GM11168 (cell line): ENCODE measurements around the gene RPL10A.

ENCODE experiments used
- in situ Hi-C: fragments of 300-500 bp; cut with MboI; formaldehyde crosslinking; loops from one replicate; pipeline ENCODE4 v1.12.0; 2022; ENCODE audit warnings: low sequenced_read_pairs; ENCODE audit not compliant: unreplicated experiment

The RPL10A gene

DNA sequence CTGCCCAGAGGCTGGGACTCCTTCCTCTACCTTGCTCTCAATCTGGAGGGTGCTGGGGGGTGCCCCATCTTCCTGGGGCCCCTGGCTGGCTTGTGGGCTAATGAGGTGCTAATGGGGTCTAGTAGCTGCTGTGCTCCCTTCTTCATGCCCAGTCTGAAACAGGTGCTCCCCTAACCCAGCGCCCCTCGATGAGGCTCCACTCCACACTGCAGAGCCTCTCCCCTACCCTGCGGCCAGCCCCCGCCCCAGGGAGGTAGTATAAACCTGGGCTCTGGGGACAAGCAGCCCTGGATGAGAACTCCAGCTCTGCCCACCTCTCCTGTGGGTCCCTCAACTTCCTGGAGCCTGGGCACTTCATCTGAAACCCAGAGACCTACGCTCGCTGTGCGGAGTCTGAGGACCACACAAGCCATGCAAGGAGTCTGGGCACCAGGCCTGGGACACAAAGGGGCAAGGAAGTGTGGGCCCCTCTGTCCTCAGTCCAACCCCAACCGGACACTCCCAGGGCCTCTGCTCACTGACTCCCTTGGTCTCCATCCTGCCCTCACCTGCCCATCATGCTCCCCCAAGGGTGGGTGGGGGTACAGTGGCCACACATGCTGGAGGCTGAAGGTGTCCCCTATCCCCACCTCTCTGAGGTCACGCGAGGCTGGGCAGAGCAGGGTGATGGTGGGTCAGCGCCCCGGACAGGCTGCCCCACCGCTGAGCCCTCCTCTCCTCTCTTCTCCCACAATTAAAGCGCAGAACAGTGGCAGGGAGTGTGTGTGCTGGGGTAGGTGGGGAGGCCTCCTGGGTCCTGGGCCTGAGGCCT, 6.1 kb downstream of the RPL10A start:
- in situ Hi-C loops, result no loop called here

DNA sequence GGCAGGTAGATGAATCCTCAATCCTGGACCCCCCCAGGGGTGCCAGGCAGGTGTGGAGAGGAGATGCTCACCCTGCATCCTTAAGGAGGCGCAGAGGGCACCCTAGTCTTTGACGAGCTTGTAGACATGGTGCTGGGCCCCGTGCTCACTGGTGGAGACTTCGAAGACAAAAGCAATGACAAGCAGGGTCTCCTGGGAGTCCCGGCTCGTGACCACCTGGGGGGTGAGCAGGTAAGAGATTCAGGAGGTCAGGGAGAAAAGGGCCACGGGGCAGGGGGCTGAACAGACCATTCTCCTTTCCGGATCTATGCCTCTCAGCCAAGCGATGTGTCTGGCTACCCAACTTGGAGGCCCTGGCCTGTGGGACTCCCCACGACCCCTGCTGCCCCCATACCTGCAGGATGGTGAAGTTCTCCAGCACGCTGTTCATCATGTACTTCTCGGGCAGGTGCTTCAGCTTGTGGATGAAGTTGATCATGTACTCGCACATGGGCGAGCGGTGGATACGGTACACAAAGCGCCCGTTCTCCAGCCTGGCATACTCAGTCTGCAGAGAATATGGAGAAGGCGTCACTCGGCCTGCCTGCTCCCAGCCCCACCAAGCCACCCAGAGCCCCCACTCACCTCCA, 6.9 kb downstream of the RPL10A start:
- in situ Hi-C loops, result no loop called here

DNA sequence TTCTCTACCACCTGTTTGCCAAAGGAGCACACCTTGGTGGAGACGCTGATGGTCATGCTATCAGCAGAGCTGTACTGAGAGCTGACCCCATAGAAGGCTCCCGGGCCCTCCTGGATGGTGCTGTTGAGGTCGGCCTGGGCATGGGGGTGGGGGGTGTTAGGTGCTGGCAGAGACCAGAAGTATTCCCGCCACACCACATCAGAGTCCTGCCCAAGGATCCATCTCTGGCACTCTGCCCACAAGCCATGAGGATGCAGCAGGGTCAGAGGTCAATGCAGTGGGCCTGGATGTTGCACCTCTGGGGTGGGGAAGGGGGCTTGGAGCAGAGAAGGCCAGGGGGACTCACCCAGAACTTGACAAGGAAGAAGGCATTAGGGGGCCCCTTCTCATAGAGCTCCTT, 7.4 kb downstream of the RPL10A start:
- in situ Hi-C loops, result no loop called here

DNA sequence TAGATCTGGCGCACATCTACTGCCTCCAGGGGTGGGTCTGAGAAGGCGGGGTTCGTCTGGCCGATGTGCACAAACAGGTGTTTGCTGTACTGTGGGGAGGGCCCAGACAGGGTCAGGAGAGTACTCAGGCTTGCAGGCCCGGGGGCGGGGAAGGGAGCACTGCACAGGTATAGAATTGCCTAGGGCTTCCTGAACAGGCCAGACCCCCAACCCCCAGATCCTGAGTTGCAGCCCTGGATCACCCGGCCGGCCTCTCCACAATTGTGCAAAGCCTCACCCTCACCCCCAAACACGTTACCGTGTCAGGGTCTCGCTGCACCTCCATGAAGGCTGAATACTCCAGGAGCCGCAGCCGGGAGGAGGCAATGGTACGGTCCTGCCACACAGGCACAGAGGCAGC, 7.8 kb downstream of the RPL10A start:
- in situ Hi-C loops, result no loop called here

DNA sequence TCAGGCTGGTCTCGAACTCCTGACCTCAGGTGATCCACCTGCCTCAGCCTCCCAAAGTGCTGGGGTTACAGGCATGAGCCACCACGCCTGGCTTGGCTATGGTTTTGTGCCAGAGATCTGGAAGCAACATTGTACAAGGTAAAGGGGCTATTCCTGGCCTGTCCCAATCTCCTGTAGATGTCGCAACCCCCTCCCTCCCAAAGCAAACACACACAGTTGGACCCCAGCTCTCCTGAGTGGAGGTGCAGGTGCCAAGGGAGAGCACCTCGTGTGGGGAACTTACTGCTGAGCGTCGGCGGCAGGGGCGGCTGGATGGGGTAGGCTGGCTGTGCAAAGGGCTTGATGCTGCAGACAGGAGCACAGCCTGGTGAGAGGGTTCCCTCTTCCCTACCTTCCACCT, 8.8 kb downstream of the RPL10A start:
- in situ Hi-C loops, result no loop called here

DNA sequence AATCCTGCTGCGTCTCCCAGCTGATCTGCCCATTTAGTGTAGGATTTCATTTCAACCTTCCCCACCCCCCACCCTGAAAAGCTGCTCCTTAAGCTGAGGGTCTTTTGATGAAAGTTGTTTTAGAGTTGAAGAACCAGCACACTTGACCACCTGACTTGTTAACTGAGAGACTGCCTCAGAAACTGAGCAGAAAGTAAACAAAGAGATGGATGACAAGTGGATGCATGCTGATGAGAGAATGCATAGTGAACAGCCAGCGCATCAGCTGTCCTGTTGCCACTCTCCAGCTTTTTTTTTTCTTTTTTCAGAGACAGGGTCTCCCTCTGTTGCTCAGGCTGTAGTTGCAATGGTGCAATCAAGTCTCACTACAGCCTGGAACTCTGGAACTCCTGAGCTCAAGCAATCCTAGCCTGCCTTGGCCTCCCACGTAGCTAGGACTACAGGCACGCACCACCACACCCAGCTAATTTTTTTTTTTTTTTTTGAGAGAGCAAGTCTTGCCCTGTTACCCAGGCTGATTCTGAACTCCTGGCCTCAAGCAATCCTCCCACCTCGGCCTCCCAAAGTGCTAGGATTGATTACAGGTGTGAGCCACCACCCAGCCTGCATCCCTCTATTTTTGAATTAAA, 9.5 kb downstream of the RPL10A start:
- in situ Hi-C loops, result no loop called here

DNA sequence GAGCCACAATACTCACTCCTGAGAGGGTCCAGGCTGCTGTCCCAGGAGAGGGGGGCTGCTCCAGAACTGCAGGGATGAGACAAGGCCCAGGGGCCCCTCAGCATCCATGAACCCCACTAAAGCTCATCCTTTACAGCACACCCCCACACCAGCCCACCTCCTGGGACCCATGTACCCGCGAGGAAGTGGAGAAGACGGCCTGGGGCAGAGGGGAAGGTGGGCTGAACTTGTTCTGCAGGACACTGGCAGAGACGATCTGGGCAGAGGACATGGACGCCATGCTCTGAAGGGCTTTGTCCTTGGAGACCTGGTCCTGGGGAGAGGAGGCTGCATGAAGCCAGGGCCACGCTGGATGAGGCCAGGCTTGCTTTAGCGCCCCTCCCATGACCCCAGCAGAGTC, 10.1 kb downstream of the RPL10A start:
- in situ Hi-C loops, result no loop called here

DNA sequence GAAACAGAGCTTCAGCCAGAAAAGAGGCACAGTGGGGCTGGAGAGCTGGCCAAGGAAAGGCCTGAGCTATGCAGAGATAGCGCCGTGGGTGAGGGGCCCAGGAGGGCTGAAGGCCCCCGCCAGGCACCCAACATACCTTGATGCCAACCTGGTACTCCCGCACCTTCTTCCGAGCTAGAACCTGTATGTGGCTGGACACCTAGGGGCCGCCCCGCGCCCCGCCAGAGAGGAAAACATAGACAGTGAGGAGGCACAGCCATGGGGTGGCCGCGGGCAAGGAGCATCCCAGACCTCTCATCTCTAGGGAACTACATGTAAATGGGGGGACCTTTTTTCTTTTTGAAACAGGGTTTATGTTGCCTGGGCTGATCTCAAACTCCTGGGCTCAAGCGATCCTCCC, 12.0 kb downstream of the RPL10A start:
- in situ Hi-C loops, result no loop called here

DNA sequence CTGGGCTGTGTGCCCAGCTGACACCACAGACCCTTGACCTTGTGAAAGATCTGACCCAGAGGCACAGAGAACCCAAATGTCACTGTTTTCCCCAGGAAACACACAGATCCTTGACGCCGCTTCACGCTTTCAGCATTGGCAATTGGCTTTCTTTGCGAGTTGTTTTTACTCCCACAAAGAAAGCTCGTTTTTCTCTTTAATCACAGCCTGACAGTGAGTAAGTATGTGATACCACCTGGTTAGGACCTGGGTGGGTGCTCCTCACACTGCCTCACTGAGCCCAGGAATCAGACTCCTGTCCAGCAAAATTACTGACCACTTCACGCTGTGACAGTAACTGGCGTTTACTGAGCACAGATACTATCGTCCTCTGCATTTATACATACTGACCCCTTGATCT, 13.0 kb downstream of the RPL10A start:
- in situ Hi-C loops, result no loop called here

DNA sequence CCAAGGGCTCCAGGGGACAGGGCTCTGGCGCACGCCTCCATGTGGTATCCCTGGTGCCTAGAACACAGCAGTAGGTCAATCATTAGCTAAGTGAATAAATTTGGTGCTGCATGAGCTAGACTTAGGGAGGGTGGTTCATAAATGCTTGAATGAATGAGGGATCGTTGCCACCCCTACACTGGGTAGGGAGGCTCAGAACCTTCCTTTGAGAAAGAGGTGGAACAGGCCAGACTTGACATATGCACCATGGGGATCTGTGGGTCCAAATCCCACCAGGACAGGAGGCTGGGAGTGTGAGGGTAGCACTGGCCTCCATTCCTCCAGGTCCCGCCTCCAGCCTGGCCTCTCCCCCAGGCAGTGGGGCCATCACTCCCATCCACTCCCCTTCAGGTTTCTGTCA, 14.9 kb downstream of the RPL10A start:
- in situ Hi-C loops, result no loop called here

DNA sequence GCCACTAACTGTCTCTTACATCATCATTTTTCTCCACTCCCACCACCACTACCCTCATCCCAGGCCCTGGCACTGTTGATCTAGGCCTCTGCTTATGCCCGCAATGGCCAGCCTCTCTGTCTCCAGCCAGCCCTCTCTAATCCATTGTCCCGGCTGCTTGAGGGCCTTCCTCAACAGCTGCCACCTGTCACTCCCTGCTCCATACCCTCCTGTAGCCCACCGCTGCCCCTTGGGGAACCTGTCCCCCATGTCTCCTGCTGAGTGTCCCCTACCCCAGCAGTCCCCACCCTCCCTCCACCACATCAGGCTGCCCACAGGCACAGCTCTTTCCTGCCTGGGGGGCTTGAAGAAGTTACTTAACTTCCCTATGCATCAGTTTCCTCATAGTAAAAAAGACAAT, 15.3 kb downstream of the RPL10A start:
- in situ Hi-C loops, result no loop called here

DNA sequence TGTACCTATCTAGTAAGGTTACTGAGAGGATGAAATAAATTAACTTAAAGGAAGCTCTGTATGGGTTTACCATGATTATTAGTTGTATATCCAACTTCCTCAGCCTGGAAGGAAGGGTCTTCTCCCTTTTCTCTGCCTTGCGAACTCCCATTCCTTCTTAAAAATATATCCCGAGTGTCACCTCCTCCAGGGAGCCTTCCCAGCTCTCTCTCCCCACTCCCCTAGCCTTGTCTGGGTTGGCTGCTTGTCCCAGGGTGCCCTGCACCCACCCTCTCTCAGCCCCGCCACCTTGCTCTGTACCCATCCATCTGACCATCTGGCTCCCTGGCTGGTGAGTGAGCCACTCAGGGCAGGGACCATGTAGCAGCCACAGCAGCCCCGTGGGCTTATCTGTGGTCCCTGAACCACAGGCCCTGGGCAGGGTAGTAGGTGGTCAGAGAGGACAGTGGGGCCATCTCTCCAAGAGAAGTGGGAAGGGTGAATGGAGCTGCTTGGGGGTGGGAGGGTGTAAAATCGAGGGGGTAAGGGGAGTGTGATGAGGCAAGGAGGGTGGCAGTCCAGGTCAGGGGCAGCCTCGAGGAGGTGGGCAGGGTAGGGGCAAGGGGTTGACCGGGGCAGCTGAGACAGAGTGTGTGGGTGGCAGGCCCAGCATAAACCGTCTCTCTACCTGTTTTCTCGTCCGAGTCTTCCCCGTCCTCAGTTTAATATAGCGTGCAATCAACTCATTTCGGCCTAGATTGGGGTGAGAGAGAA, 15.9 kb downstream of the RPL10A start:
- in situ Hi-C loops, result no loop called here

DNA sequence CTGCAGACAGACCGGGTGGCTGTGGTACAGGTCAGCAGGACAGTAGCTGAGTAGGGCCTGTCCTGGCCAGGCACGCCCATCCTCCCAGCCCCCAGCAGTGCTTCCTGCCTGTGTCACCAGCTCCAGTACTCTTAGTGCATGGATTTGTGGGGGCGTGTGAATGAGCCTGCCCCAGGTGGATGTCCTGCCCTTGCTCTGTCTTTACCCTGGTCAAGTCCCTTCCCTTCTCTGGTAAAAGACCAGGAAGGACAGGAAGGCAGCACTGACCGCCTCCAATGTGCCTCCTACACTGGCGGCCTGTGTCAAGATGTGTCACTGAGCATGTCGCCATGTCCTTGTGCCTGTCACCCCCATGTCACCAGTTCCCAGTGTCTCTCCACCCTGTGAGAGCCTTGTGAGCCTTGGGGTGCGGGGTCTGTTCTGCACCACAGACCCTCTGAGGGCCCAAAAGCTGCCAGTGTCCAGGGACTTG, 16.8 kb downstream of the RPL10A start:
- in situ Hi-C loops, result no loop called here

DNA sequence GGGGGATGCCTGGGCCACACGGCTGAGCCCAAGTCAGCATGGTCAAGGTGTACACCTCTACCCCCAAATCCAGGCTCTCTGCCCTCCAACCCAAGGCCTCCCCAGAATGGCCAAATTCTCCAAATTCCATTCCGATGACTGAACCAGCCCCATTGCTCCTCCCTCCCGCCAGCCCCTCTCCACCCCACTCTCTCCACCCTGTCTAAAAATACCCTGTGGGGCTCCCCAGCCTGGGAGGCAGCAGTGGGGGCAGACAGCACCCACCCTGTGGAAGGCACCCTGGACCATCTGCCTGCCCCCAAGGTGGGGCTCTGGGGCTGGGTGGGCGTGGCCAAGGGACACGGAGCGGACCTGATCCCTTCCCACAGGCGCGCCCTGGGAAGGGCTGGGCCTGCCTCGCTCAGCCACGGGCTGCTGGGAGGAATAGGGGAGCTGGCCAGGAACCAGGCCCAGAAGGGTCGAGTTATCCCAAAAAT, 17.2 kb downstream of the RPL10A start:
- in situ Hi-C loops, result no loop called here

DNA sequence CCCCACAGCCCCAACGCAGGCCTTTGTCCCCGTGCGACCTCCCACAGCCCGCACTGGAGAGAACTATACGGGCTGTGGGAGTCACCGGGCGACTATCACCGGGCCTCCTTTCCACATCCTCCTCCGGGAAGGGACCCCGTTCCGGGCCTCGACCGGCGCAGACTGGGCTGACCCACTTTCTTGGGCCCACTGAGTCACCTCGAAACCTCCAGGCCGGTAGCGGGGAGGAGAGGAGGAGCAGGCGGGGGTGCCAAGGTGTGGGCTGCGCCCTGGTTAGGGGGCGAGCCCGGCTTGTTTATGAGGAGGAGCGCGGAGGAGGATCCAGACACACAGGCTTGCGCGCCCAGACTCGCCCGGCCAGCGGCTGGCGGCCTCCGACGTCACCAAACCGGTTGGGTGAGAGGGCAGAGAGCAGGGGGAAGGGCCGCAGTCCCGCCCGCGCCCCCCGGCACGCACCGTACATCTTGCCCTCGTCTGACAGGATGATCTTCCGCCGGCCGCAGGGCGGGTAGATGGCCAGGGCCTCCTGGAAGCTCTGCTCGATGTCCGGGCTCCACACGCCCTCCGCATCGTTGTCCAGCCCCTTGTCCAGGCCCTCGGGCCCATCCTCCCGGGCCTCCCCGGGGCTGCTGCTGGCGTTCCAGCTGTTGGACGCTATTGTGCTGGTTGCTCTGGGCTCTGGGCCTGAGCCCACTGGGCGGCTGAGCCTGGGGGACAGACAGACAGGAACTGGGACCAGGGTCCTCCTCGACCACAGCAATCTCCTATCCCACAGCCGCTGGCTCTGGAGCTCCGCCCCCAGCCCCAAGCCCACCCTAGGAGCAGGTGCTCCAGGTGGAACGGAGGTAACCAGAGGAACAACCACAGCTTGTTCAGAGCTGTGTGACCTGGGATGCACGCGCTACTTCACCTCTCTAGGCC, 18.1 kb downstream of the RPL10A start:
- in situ Hi-C loops, result no loop called here

DNA sequence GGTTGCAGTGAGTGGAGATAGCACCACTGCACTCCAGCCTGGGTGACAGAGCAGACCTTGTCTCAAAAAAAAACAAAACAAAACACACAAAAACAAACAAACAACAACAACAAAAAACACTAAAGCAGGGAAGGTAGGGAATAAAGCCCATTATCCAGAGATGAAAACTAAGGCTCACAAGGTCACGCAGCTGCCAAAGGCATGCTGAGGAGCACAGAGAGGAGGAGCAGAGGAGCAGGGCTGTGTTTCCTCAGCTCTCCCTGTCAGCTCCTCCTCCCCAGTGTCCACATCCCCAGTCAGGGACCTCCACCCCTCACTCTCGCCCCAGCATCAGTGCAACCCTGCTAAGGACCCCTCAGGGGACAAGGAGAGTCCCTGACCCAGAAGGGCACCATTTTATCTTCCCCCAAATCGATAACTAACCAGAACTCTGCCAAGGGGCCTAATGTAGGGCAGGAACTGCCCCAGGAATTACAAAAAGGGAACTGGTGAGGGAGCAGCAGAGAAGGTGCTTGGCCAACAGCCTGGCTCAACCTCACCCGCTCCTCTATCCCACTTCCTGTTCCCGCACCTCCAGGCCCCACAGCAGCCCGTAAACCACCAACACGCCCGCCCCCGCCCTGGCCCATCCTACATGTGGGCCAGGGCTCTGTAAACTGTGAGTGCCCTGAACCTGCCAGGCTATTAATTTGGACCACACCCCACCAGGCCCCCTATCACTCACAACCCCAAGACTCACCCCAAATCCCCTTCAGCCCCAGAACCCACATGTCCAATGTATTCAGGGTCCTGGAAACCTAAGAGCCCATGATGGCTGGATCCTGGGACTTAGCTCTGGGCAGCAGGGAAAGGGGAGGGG, 19.7 kb downstream of the RPL10A start:
- in situ Hi-C loops, result no loop called here

DNA sequence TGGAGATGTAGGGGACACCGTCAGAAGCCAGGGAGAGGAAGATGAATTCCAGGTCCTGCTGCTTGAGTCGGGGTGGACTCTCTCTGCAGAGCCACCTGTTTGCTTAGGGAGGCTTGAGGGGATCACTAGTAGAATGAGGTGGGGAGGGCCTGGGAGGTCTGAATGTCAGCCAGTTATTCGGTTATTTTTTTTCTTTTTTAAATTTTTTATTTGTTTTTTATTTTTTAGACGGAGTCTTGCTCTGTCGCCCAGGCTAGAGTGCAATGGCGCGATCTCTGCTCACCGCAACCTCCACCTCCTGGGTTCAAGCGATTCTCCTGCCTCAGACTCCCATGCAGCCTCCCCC, 20.3 kb downstream of the RPL10A start:
- in situ Hi-C loops, result no loop called here

DNA sequence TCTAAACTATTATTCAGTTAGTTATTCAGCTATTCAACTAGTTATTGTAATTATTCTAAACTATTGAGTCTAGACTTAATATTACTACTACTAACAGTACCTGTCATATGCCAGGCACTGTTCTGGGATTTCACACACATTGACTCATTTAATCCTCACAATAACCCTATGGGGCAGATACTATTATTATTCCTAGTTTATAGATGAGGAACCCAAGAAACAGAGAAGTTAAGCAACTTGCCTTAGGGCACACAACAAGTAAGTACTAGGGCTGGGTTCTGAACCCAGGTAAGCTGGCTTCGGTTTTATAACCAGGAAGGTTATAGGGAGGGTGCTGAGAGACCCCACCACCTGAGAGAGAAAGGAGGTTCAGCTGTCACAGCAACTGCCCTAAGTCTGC, 20.9 kb downstream of the RPL10A start:
- in situ Hi-C loops, result no loop called here
